Measurements from ENCODE around the gene CD24. TPM values are rescaled to one million over a fixed set of nuclear protein-coding genes. Genes with fewer than 3 reads are reported as not detected.
"Not testable (repeated sequence)": the region's sequence is repeated elsewhere in the genome, so short reads cannot be mapped to it uniquely, and the experiment has no call there.

CD24 gene
- total RNA-seq, 8 experiments from 2014 or later = 0.52 to 936 (median 473) TPM

DNA sequence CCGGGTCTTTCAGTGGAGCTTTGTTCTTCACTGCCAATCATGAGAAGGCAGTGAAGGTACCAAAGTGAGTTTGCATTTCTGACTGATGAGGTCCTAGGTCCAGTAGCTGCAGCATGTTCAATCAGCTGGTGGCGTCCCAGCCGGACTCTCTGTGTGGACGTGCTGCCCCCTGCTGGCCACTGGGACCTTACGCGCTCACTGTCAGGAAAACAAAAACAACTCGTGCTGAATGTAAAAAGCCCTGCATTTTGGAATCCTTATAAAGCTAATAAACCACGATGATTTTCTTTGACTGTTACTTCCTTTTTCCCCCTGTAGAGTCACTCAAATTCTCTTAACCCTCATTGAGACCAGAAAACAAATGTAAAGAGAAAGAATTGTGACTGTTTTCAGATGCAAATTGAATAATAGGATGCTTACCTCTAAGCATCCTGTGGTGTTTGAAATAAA lies 4.9 kb upstream of the CD24 start:
- peak in 5 of 8 experiments; percentile 9 to 66 (median 54) for ATAC-seq (replicated peaks in 6 of 8)
- Histone ChIP-seq H3K4me3 (no peak overlapping the region), H3K4me1 (replicated peaks in 1 of 2) (no peaks in the 10 kb centered on the region), H3K27ac (no peak overlapping the region)
- in situ Hi-C loops (cut with MboI; ENCODE audit: low pct_unique_long_range_greater_than_20kb in 2 of 9, low sequenced_read_pairs in 9 of 9, unreplicated experiment in 9 of 9) = loop anchor here in 6 of 9 experiments (25.0 kb wide), 3 partner anchors 392 to 642 kb away; partner anchors contain the start of gene ATG5 (in 3 of the 6)
- WGBS, 10 experiments = 0 to 4% (median 0%) methylated on average over 1 to 8 of the region's 8 CpGs; no CpG with 5 or more reads in 1 of the 10 experiments

DNA sequence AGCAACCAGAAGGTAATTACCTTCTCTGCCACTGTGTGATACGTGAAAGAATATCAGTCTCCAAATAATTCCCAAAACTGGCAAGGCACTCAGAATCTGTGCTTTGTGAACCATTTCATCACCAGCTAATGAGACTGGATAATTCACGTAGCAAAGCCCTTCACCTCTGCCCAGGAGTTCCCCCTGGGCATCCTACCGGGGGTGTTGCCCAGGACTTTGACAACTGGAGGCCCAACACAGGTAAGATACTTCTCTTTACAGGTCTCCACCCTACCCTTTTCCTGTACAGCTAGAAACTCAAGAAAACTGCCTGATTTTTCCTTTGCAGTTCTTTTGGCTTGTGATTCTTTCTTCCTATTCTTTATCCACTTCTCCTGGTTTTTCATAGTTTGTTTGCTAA lies 2.7 kb upstream of the CD24 start:
- Histone ChIP-seq H3K4me1 (replicated peaks in 1 of 2) (peaks cover 0 to under 1% of the 10 kb centered on the region in 2 donors), H3K27ac (no peak overlapping the region), H3K4me3 (no peak overlapping the region)
- 21 to 95% (median 88%) methylated on average over 1 to 3 of the region's 3 CpGs; no CpG with 5 or more reads in 4 of the 10 experiments for WGBS, 10 experiments
- ATAC-seq (replicated peaks in 6 of 8) = no peak
- in situ Hi-C loops (cut with MboI; ENCODE audit: low pct_unique_long_range_greater_than_20kb in 2 of 9, low sequenced_read_pairs in 9 of 9, unreplicated experiment in 9 of 9) = loop anchor here in 6 of 9 experiments (25.0 kb wide), 3 partner anchors 390 to 640 kb away; partner anchors contain the start of gene ATG5 (in 3 of the 6)

DNA sequence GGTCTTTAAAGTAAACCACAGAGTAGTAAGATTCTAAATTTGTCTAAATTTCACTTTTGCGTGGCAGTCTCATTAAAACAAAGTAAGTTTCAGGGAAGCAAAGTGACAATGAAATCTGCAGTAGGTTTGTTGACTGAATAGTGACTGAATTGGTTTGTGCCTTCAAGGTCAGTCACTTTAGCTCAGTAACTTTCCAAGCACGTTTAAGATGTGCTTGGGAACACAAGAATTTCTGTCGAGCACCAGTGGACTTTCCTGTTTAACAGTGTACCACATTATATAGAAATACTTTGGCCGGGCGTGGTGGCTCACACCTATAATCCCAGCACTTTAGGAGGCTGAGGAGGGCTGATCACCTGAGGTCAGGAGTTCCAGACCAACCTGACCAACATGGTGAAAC lies 1.7 kb upstream of the CD24 start:
- peak overlapping the region in 2 of 5 donors; percentile 96 to 97 for H3K4me3 ChIP-seq
- ATAC-seq (replicated peaks in 6 of 8) = no peak
- WGBS, 10 experiments = 43 to 100% (median 70%) methylated on average over 1 to 5 of the region's 5 CpGs
- H3K27ac ChIP-seq = no peak overlapping the region
- in situ Hi-C loops (cut with MboI; ENCODE audit: low pct_unique_long_range_greater_than_20kb in 2 of 9, low sequenced_read_pairs in 9 of 9, unreplicated experiment in 9 of 9) = loop anchor here in 6 of 9 experiments (25.0 kb wide), 3 partner anchors 389 to 639 kb away; partner anchors contain the start of gene ATG5 (in 3 of the 6)
- peaks cover 0 to 7% of the 10 kb centered on the region in 2 donors for H3K4me1 ChIP-seq (replicated peaks in 1 of 2)

DNA sequence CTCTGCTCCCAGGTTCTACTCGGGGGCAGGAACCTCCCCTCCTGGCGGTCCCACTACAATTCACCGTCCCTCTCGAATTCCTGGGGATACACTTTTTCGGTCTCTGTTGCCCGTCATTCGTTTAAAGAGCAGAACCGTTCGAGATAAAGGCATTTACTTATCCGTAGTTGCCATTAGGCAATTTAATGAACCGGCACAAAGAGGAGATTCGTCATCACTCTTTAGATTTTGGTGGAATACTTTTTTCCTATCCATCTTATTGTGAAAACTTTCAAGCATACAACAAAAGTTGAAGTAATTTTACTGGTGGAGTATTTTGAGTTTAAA lies 1.2 kb upstream of the CD24 start:
- ATAC-seq (replicated peaks in 6 of 8) = no peak
- 0 to 8% (median 1%) methylated on average over 1 to 10 of the region's 12 CpGs; no CpG with 5 or more reads in 2 of the 10 experiments for WGBS, 10 experiments
- in situ Hi-C loops (cut with MboI; ENCODE audit: low pct_unique_long_range_greater_than_20kb in 2 of 9, low sequenced_read_pairs in 9 of 9, unreplicated experiment in 9 of 9) = loop anchor here in 6 of 9 experiments (25.0 kb wide), 3 partner anchors 388 to 638 kb away; partner anchors contain the start of gene ATG5 (in 3 of the 6)
- peak overlapping the region; percentile 96 to 100 for H3K27ac ChIP-seq
- peak overlapping the region; percentile 81 to 100 (median 96) for H3K4me3 ChIP-seq
- peaks cover 0 to 7% of the 10 kb centered on the region in 2 donors for H3K4me1 ChIP-seq (replicated peaks in 1 of 2)

DNA sequence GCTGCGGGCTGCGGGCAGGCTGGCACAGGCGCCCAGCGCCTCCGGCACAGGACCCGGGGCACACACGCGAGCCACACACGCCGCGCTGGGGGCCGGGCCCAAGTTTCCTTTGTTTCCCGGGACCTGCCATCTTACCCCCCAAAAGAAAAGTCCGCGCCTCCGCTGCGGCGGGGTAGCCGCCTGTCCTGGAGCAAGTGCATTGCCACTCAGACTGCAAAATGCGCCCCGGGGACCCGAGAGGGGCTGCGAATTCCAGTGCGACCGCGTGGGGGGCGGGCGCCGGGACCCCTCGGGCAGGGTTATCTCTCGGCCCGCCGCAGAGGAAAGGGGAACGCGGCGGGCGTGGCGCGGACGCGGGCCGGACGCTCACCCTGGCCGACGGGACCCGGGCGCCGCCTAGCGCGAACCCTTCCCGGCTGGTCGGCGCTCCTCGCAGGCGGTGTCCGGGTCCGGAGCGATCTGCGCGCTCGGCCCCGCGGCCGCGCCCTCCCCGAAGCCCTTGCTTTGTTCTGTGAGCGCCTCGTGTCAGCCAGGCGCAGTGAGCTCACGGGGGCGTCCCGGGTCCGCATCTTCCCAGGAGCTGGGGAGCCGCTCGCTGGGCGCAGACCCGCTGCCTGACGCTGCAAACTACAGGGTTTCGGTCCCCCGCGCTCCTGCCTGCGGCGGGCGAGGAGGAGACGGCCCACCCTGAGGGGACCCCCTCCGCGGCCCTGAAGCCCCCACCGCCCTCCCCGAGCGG lies 639 bp upstream of the CD24 start:
- peak overlapping the region; percentile 81 to 100 (median 96) for H3K4me3 ChIP-seq
- 0% methylated on average over 2 to 18 of the region's 90 CpGs; no CpG with 5 or more reads in 8 of the 10 experiments for WGBS, 10 experiments
- H3K4me1 ChIP-seq (replicated peaks in 1 of 2) = peaks cover 0 to 9% of the 10 kb centered on the region in 2 donors
- in situ Hi-C loops (cut with MboI; ENCODE audit: low pct_unique_long_range_greater_than_20kb in 2 of 9, low sequenced_read_pairs in 9 of 9, unreplicated experiment in 9 of 9) = loop anchor here in 6 of 9 experiments (25.0 kb wide), 3 partner anchors 388 to 638 kb away; partner anchors contain the start of gene ATG5 (in 3 of the 6)
- ATAC-seq (replicated peaks in 6 of 8) = peak; percentile 58 to 95 (median 62)
- H3K27ac ChIP-seq = peak overlapping the region; percentile 96 to 100

DNA sequence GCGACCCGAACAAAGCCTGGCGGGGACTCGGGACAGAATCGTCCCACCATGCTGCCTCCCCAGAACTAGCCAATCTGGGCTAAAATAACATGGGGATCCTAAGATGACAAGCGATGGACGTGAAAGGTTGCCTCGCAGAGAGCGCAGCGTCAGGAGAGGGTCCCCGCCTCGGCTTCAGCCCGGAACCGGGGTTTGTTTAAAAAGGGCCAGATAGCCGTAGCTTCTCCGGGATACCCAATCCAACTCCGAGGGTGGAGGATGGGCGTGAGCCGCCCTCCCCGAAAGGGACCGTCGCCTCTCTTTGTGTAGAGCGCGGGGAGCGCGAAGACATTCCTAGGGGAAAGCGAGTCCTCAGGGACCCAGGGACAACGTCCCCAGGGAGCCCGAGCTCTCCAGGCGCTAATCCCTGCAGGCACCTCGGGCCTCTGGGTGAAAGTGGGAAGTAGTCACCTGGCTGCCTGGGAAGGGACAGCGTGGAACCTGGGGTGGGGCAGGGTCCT lies 643 bp downstream of the CD24 start:
- no peak for ATAC-seq (replicated peaks in 6 of 8)
- H3K27ac ChIP-seq = peak overlapping the region; percentile 96 to 100
- H3K4me3 ChIP-seq = peak overlapping the region; percentile 81 to 100 (median 96)
- 0% methylated on average over 2 of the region's 32 CpGs; no CpG with 5 or more reads in 9 of the 10 experiments for WGBS, 10 experiments
- in situ Hi-C loops (cut with MboI; ENCODE audit: low pct_unique_long_range_greater_than_20kb in 2 of 9, low sequenced_read_pairs in 9 of 9, unreplicated experiment in 9 of 9) = no loop called here
- H3K4me1 ChIP-seq (replicated peaks in 1 of 2) = peaks cover 0 to 15% of the 10 kb centered on the region in 2 donors

DNA sequence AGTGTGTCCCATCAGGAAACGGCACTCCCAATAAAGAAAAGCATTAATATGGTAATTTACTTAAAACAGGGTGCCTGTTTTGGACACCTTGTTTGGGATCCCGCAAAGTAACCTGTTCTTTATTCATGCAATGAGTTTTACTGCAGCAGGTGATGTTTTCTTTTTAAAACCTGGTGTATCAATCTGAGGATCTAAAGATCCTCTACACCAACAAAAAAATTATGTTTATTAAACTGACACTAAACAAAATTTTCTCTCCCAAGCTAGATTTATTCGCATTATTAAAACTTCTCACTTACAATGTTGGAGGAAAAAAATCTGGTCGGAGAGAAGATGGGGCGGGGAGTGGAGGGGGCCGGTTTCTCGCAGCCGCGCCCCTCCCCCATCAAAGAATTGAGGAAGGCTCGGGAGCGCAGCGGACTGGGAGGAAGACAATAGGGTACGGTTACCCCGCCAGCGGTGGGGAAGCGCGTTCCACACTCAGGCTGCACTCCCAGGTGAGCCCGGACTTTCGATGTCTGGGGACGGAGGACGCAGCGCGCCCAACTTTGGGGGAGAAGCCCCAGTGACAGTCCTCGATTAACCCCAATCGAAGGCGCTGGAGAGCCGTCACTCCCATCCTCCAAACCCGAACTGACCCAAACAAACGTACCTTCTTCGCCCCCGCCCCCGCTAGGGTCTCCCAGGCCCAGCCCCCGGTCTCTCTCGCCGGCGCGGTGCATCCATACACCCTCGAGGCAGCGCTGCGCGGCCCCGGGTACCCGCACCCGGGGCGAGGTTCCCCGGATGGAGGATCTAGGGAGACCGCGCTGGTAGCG lies 1.3 kb downstream of the CD24 start:
- in situ Hi-C loops (cut with MboI; ENCODE audit: low pct_unique_long_range_greater_than_20kb in 2 of 9, low sequenced_read_pairs in 9 of 9, unreplicated experiment in 9 of 9) = no loop called here
- Histone ChIP-seq H3K4me3 (peak overlapping the region; percentile 81 to 100 (median 96)), H3K27ac (peak overlapping the region; percentile 96 to 100), H3K4me1 (replicated peaks in 1 of 2) (peaks cover 0 to 15% of the 10 kb centered on the region in 2 donors)
- ATAC-seq (replicated peaks in 6 of 8) = peak in 5 of 8 experiments; percentile 4 to 18 (median 13)
- 0 to 18% (median 0%) methylated on average over 3 to 10 of the region's 49 CpGs; no CpG with 5 or more reads in 1 of the 10 experiments for WGBS, 10 experiments

DNA sequence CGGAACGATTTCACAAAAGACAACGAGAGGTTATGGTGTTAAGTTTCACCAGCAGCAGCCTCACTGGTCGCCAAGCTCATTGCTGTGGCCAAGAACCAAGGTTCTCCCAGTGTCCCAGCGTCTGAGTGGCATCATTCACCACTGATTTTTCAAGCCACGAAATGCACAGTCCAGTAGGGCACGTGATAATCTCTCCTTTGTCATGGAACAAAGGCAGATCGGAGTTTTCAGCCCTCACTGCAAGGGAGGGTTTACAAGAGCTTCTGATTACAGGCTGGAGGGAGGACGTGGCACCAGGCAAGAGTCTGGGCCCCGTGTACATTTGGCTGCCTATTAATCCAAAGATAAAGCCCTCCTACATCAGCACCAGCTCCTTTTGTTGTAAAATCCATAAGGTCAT lies 2.0 kb downstream of the CD24 start:
- 0 to 39% (median 5%) methylated on average over 2 to 10 of the region's 10 CpGs; no CpG with 5 or more reads in 1 of the 10 experiments for WGBS, 10 experiments
- in situ Hi-C loops (cut with MboI; ENCODE audit: low pct_unique_long_range_greater_than_20kb in 2 of 9, low sequenced_read_pairs in 9 of 9, unreplicated experiment in 9 of 9) = no loop called here
- Histone ChIP-seq H3K4me1 (replicated peaks in 1 of 2) (peaks cover 0 to 15% of the 10 kb centered on the region in 2 donors), H3K4me3 (peak overlapping the region; percentile 81 to 100 (median 96)), H3K27ac (peak overlapping the region; percentile 96 to 100)
- peak in 5 of 8 experiments; percentile 39 to 61 (median 44) for ATAC-seq (replicated peaks in 6 of 8)

DNA sequence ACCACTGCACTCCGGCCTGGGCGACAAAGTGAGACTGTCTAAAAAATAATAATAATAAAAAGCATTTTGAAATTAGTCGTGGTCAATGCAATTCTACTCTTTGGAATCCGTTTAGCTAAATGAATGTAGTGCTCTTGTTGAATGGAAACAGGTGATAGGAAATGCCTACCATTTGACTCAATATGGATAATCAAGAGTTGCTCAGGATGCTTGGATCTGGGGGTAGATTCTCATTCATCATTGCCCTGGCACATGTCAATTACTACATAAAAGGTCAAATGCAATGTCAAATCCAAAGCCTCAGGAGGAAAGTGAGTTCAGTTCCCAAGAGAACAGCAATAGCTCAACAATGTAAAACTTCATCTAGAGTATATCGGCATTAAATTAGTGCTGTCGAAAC lies 3.8 kb downstream of the CD24 start:
- WGBS, 10 experiments = 88 to 100% (median 100%) methylated on average over 1 to 3 of the region's 6 CpGs; no CpG with 5 or more reads in 5 of the 10 experiments
- H3K27ac ChIP-seq; H3K4me3 ChIP-seq; in situ Hi-C loops (cut with MboI; ENCODE audit: low pct_unique_long_range_greater_than_20kb in 2 of 9, low sequenced_read_pairs in 9 of 9, unreplicated experiment in 9 of 9); ATAC-seq (replicated peaks in 6 of 8): not testable (repeated sequence)
- peaks cover 0 to 15% of the 10 kb centered on the region in 2 donors for H3K4me1 ChIP-seq (replicated peaks in 1 of 2)

DNA sequence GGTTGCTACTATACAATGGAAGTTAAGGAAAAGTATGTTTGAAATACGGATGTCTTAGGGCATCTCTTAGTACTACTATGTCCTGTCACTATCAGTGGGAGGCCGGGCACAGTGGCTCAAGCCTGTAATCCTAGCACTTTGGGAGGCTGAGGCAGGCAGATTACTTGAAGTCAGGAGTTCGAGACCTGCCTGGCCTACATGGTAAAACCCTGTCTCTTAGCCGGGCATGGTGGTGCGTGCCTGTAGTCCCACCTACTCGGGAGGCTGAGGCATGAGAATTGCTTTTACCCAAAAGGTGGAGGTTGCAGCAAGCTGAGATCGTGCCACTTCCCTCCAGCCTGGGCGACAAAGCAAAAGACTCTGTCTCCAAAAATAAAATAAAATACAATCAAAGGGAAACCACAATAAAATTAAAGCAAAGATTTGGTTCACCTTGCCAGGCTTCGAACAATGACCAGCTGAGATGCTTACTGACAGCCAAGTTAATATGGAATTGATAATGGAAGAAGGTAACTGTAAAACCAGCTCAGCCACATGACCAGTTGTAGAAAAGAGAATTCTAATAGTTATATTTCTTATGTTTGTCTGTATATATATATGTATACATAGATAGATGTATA lies 6.5 kb downstream of the CD24 start:
- H3K4me1 ChIP-seq (replicated peaks in 1 of 2) = peaks cover 0 to 15% of the 10 kb centered on the region in 2 donors
- no peak overlapping the region for H3K27ac ChIP-seq
- in situ Hi-C loops (cut with MboI; ENCODE audit: low pct_unique_long_range_greater_than_20kb in 2 of 9, low sequenced_read_pairs in 9 of 9, unreplicated experiment in 9 of 9) = no loop called here
- WGBS, 10 experiments = 20 to 98% (median 76%) methylated on average over 2 to 9 of the region's 9 CpGs; no CpG with 5 or more reads in 1 of the 10 experiments
- H3K4me3 ChIP-seq = no peak overlapping the region
- ATAC-seq (replicated peaks in 6 of 8) = no peak

DNA sequence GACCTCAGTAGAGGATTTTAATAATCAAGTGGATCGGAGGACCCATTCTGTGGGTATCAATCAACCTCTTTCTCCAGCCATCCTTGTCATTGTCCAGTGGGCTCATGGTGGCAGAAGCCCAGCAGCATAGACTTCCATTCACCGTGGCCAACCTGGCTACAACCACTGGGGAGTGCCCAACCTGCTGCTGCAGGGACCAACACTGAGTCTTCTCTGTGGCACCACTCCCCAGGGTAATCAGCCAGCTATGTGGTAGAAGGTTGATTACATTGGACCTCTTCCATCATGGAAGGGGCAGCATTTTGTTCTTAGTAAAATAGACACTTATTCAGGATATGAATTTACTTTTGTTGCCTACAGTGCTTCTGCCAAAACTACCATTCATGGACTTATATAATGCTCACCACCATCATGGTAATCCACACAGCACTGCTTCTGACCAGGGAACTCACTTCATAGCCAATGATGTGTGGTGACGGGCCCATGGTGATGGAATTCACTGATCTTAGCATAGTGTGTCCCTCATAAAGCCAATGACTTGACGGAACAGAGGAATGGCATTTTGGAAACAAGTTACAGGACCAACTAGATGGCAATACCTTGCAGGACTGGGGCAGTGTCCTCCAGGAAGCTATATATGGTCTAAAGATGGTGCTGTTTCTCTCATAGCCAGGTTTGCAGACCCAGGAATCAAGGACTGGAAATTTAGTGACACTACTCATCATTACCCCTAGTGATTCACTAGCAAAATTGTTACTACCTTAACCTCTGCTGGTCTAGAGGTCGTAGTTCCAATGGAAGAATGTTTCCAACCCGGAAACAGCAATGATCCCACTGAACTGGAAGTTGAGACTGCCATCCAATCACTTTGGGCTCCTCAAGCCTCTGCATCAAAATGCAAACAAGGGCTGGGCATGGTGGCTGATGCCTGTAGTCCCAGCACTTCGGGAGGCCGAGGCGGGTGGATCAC lies 7.6 kb downstream of the CD24 start:
- in situ Hi-C loops (cut with MboI; ENCODE audit: low pct_unique_long_range_greater_than_20kb in 2 of 9, low sequenced_read_pairs in 9 of 9, unreplicated experiment in 9 of 9) = no loop called here
- WGBS, 10 experiments = 19 to 100% (median 81%) methylated on average over 1 to 6 of the region's 9 CpGs
- Histone ChIP-seq H3K4me3 (no peak overlapping the region), H3K4me1 (replicated peaks in 1 of 2) (peaks cover 0 to 12% of the 10 kb centered on the region in 2 donors), H3K27ac (no peak overlapping the region)
- ATAC-seq (replicated peaks in 6 of 8) = no peak

Data from motor neuron (in vitro differentiated cells).